Neutrophil (primary cell): ENCODE measurements around the gene KRT36.

ENCODE experiments used
- H3K27ac ChIP-seq: fragments of 200-600 bp; sonication (generic); 2 replicates; pipeline ENCODE4 v1.5.1; 2016; ENCODE audit warnings: mild to moderate bottlenecking, moderate library complexity
- H3K27me3 ChIP-seq: fragments of 200-600 bp; sonication (generic); 2 replicates; pipeline ENCODE4 v1.6.0; 2016; ENCODE audit warnings: mild to moderate bottlenecking
- H3K36me3 ChIP-seq: fragments of 200-600 bp; sonication (generic); 2 replicates; pipeline ENCODE4 v1.5.1; 2017
- H3K4me1 ChIP-seq, 2 experiments: fragments of 200-600 bp in 1 of 2; sonication (generic) in 1 of 2; 1 replicate in 1 of 2; 2 replicates in 1 of 2; pipeline versions ENCODE4 v1.5.1 to v1.6.1; 2013 to 2016; ENCODE audit warnings: low read depth in 1 of 2, low read length in 1 of 2, mild to moderate bottlenecking in 1 of 2, moderate library complexity in 1 of 2; ENCODE audit not compliant: control insufficient read depth in 1 of 2, insufficient read depth in 1 of 2
- H3K4me3 ChIP-seq, 2 experiments: fragments of 200-600 bp in 1 of 2; sonication (generic) in 1 of 2; 1 replicate in 1 of 2; 2 replicates in 1 of 2; pipeline ENCODE4 v1.5.1; 2013 to 2016; ENCODE audit warnings: low read depth in 1 of 2, low read length in 1 of 2, mild to moderate bottlenecking in 1 of 2, moderate library complexity in 1 of 2
- H3K9me3 ChIP-seq: fragments of 200-600 bp; sonication (generic); 2 replicates; pipeline ENCODE4 v1.5.1; 2016
- TF ChIP-seq, protein P1 (sequence below): fragments of 200-600 bp; sonication (generic); IDR thresholded peaks from 2 replicates; pipeline ENCODE4 v1.5.1; 2016; ENCODE audit warnings: antibody characterized with exemption

KRT36 gene

DNA sequence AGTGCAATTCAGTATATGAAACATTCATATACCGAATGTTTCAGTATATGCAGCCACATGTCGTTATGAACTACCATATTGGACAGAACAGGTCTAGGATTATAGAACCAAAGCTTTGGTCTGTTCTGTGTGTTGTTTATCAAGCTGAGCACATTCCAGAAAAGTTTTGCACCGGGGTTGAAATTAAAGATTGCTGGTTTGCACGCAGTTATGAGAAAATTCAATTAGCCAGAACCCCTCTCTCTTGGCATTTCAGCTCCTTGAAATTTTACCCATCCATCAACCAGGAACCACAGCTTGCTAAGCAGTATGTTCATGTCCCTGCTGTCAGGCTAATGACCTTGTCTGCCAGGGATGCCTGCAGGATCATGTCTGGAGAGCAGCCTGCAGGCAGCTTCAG lies 32.0 kb downstream of the KRT36 start:
- H3K4me1 ChIP-seq = no peaks in the 10 kb centered on the region

DNA sequence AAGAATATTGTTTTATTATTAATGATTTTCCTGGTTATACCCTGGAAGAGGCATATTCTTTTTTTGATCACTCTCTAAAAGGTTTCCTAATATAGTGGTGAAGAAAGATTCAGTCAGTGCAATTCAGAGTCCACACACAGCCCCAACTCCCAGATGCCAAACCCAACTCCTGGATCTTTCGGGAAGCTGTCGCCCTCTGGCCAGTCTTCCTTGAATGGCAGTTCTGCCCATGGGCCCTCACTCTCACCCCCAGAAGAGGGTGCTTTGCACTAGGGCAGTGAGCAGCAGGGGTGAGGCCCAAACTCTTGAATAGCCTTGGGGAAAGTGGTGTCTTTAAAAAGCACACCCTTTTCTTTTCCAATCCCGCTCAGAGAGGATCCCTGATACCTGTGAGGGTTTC lies 33.5 kb downstream of the KRT36 start:
- Histone ChIP-seq H3K36me3 (no peaks in the 10 kb centered on the region), H3K27me3 (peaks cover 23% of the 10 kb centered on the region), H3K4me1 (no peaks in the 10 kb centered on the region), H3K27ac (no peak overlapping the region), H3K9me3 (no peaks in the 10 kb centered on the region), H3K4me3 (no peak overlapping the region)
- TF ChIP-seq, protein P1, sequence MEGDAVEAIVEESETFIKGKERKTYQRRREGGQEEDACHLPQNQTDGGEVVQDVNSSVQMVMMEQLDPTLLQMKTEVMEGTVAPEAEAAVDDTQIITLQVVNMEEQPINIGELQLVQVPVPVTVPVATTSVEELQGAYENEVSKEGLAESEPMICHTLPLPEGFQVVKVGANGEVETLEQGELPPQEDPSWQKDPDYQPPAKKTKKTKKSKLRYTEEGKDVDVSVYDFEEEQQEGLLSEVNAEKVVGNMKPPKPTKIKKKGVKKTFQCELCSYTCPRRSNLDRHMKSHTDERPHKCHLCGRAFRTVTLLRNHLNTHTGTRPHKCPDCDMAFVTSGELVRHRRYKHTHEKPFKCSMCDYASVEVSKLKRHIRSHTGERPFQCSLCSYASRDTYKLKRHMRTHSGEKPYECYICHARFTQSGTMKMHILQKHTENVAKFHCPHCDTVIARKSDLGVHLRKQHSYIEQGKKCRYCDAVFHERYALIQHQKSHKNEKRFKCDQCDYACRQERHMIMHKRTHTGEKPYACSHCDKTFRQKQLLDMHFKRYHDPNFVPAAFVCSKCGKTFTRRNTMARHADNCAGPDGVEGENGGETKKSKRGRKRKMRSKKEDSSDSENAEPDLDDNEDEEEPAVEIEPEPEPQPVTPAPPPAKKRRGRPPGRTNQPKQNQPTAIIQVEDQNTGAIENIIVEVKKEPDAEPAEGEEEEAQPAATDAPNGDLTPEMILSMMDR = no peak

More for the DNA sequence above, 32.0 kb downstream of the KRT36 start:
- Histone ChIP-seq H3K36me3 (no peaks in the 10 kb centered on the region), H3K27ac (no peak overlapping the region), H3K9me3 (no peaks in the 10 kb centered on the region), H3K4me3 (no peak overlapping the region), H3K27me3 (peaks cover 14% of the 10 kb centered on the region)
- TF ChIP-seq, protein P1 = no peak

DNA sequence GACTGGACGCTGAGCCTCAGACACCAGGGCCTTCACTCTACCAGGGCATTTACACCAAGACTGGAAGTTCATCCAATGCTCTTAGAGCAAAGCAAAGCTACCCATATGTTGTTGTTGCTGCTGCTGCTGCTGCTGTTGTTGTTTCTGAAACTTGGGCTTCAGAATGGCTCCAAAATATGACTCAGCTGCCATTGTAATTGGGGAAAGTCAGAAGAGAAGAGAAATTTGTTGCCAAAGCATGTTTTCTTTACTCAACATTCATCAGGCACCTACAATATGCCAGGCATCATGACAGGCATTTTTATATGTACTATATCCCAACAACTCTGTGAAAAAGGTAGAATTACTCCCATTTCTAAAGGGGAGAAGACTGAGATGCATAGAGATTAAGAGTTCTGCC lies 34.5 kb downstream of the KRT36 start:
- H3K27ac ChIP-seq = no peak overlapping the region
- TF ChIP-seq, protein P1 = no peak
- peaks cover 23% of the 10 kb centered on the region for H3K27me3 ChIP-seq
- H3K4me1 ChIP-seq = no peaks in the 10 kb centered on the region
- H3K36me3 ChIP-seq = no peaks in the 10 kb centered on the region
- no peak overlapping the region for H3K4me3 ChIP-seq
- no peaks in the 10 kb centered on the region for H3K9me3 ChIP-seq

DNA sequence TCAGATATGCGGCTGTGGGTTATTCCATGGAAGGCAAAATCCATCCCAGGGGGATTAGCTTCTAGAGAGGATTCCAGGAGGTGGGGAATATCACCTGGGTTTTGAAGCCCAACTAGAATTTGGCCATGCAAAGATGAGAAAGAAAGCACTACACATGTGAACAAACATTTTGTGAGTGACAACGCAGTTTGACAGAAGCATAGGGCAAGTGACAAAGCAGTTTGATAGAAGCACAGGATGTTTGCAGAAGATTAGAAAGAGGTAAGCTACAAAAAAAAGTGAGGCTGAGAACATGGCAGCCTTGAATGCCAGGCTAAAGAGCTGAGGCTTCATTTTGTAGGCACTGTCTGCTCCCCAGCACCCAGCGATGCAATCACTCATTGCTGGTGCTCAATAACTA lies 36.6 kb downstream of the KRT36 start:
- Histone ChIP-seq H3K4me3 (no peak overlapping the region), H3K27me3 (peaks cover 13% of the 10 kb centered on the region), H3K27ac (no peak overlapping the region), H3K9me3 (no peaks in the 10 kb centered on the region), H3K4me1 (no peaks in the 10 kb centered on the region), H3K36me3 (no peaks in the 10 kb centered on the region)
- TF ChIP-seq, protein P1 = no peak

DNA sequence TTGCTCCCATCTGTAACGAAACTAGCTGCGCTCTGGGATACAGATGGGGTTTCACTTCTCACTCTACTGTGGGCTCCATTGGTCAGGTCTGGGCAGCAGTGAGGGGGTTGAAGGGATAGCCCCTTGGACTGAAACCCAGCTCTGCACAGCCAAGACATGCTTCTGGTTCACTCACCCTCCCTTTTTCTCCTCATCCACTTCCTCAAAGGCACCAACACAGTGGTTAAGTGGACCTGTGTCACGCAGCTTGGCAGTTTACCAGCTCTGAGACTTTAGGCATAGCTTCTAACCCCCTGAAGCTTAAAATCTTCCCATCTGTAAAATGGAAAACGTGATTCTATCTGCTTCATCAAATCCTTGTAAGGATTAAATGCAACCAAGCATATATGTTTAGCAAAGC lies 37.4 kb downstream of the KRT36 start:
- no peak overlapping the region for H3K4me3 ChIP-seq
- no peak overlapping the region for H3K27ac ChIP-seq
- TF ChIP-seq, protein P1 = no peak
- H3K27me3 ChIP-seq = peaks cover 8% of the 10 kb centered on the region
- no peaks in the 10 kb centered on the region for H3K9me3 ChIP-seq
- H3K4me1 ChIP-seq = no peaks in the 10 kb centered on the region
- no peaks in the 10 kb centered on the region for H3K36me3 ChIP-seq

DNA sequence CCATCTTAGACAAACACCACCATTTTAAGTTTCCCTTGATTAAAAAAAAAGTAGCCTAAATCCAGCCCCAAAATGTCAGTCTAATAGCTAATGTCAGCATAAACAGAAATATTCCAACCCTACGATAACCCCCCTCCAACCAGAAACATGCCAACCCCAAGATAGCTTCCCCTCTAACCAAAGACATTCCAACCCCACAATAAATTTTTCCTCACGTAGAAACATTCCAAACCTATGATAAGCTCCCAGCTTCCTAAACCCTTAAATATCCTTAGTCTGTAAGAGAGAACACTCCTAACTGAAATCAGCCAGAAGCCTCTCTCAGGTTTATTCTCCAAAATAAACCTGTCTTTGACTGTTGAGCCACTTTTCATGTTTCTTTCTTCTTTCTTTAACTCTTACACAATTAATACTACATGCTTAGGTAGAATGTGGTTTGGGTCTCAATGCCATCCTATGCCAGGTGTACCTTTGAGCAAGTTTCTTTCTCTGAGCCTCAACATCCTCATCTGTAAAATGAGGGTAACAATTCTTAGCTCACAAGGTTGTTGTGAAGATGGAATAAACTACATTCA lies 38.5 kb downstream of the KRT36 start:
- Histone ChIP-seq H3K36me3 (no peaks in the 10 kb centered on the region), H3K27ac (no peak overlapping the region), H3K4me3 (no peak overlapping the region), H3K9me3 (no peaks in the 10 kb centered on the region), H3K27me3 (peaks cover 8% of the 10 kb centered on the region), H3K4me1 (no peaks in the 10 kb centered on the region)
- TF ChIP-seq, protein P1 = no peak
